GM21390 (cell line): ENCODE results near the gene LILRA6.
"Not testable (repeated sequence)": the region's sequence is repeated elsewhere in the genome, so short reads cannot be mapped to it uniquely, and the experiment has no call there.

Source experiments
- ATAC-seq: cut with Tn5 transposase; IDR thresholded peaks from one replicate; pipeline ENCODE4 v1.9.1; 2021; ENCODE audit not compliant: unreplicated experiment

The LILRA6 gene

DNA sequence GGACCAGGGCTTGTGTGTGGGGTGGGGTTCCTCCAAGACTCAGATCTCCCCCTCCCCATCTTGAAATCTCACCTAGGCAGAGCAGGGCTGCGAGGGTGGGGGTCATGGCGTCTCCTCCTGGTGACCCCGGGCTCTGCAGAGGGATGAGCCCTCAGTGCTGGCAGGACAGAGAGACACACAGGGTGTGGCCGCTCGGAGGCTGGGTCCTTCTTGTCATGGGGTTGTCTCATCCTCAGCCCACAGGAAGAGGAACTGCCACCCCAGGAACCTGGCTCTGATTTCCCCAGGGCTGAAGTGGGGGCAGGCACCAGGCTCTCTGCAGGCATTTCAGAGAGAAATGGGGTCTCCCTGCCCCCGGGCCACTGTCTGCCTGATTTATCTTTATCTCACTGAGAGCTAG lies at the start of gene LILRA6:
Gene LILRA6, minus strand, starts transcription at position 145 of the 400 bp plus-strand sequence.
- not testable (repeated sequence) for ATAC-seq

DNA sequence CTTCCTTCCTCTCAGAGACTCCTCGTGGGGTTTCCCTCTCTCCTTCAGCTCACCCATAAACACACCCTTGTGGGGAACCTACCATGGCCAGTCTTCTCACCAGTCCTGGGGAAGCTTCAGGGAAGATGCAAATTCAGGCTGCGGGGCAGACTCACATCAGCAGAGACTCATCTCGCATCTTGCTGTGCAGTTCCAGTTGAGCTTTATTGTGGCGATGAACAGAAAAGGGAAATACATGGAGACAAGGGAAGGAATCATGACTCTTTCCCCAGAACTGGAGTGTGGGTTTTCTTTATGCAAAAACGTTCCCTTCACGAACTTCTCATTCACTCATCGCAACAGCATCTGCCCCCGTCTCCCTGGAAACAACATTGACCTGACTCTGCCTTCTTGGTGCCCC lies 46.6 kb upstream of the LILRA6 start:
- ATAC-seq, result not testable (repeated sequence)

DNA sequence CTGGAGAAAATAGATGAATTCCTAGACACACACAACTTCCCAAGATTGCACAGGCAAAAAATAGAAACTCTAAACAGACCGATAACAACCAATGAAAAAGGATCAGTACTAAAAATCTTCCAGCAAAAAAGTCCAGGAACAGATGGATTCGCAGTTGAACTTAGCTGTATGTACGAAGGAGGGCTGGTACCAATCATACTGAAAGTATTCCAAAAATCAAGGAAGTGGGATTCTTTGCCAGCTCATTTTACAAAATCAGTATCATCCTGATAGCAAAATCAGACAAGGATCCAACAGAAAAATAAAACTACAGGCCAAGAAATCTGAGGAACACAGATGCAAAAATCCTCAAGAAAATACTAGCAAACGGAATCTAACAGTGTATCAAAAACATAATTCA lies 44.9 kb upstream of the LILRA6 start:
- no peak for ATAC-seq

DNA sequence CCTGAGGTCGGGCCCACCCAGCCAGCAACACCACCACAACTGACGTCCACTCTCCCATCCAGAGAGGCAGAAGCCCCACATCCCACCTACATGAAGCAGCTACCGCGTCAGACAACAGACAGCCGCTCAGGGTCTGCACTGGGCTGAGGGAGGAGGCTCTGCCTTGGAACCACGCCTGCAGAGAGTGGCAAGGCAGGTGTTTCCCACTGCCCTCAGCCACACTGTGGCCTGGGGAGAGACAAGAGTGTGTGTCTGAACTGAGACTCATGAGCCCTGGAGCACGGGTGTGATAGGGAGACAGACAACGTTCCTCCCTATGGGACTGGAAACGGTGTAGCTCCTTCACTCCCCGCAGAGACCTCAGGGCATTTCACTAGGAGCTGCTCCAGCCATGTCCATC lies 43.7 kb upstream of the LILRA6 start:
- not testable (repeated sequence) for ATAC-seq

DNA sequence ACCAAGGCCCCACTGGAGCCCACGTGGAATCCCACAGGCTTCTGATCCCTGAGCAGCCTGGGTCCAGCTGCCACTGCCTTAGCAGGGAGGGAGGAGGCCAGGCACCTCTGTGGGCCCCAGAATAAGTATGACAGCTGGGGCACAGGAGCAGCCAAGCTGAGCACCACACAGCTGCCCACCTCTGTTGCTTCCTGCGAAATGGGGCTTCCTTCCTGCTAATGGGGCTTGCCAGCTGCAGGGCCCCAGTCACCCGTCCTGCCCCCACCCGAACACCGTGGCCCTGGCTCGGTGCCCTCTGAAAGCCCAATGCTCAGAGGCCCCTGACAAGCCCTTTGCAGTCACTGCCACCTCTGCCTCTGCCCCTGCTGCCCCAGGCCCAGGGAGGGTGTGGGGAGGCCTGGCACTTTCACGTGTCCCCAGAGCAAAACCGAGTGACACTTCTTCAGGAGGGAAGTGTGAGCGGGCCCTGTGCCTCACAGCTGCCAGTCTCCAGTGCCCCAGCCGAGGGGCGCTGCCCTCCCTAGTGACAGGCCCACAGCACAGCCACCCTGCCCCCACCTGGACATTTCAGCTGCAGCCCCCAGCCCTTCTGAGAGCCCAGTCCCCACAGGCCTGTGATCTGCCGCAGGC lies 43.0 kb upstream of the LILRA6 start:
- not testable (repeated sequence) for ATAC-seq

DNA sequence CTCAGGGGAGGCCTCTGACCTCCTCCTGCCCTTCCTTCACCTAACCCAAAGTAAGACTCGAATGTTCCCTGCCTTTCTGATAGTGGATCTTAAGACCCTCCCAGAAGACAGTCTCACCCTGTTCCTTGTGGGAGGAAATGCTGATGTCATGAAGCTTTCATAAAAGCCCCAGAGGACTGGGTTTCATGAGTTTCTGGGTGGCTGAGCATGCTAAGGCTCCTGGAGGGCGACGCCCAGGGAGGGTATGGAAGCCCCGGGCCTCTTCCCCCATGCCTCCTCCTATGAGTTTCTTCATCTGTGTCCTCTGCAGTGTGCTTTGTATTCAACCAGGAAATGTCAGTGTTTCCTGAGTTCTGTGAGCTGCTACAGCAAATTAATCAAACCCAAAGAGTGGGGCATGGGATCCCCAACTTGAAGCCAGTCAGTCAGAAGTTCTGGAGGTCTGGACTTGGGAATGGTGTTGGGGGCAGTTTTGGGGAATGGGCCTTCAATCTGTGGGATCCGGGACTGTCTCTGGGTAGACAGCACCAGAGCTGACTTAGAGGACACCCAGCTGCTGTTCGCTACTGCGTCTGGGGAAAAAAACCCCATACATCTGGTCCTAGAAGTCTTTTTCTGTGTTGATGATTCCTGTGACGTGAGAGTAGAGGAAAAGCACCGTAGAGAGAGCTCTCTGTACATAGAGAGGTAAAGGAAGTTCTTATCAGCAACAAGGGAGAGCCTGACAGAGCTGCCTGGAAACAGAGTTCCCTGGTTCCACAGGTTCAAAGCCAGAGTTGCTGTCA lies 40.3 kb upstream of the LILRA6 start:
- no peak for ATAC-seq

DNA sequence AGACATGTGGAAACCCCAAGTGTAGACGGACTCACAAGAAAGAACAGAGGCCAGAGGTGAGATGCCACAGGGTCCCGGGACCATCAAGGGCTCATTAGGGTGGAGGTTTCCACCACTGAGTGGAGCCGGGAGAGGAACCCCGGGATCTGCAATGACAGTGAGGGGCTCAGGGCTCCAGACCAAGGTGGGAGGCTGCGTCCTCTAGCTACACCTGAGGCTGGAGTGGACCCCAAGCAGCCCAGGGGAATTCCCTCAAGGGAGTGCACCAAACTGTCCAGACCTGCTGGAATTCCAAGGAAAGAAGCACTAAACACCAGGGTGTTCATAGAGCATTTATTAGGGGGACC lies 39.1 kb upstream of the LILRA6 start:
- not testable (repeated sequence) for ATAC-seq

DNA sequence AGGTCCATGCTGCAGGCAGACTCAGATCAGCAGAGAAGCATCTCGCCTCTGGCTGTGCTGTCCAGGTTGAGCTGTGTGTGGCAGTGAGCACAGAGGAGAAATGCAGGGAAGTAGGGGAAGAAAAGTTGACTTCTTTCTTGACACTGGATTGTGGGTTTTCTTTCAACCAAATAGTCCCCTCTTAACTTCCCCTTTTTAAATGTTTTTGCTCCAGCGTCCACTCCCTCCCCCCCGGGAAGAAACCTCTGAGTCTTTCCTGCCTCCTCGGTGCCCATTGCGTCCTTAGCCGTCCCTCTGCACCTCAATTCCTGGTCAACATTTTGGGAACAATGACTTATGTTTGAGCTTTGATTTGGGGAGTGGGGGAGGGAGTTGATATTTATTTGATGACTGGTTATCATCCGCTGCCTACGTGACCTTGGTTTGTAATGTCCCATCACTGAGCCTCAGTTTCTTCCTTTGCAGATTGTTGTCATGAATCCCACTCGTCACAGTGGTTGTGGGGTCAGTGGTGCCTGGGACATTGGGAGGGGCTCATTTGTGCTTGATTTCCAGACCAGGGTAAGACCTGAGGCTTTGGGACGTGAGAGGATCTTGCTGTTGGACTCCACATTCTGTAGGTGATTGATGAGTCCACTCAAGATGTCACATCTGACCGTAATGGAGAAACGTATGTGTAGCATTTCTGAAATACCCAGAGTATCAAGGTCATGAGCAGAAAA lies 38.6 kb upstream of the LILRA6 start, which contains the start of gene LILRB2:
Gene LILRB2, minus strand, starts transcription at position 104 of the 722 bp plus-strand sequence. CDS start 614 bp downstream, outside the sequence.
- ATAC-seq, result no peak

DNA sequence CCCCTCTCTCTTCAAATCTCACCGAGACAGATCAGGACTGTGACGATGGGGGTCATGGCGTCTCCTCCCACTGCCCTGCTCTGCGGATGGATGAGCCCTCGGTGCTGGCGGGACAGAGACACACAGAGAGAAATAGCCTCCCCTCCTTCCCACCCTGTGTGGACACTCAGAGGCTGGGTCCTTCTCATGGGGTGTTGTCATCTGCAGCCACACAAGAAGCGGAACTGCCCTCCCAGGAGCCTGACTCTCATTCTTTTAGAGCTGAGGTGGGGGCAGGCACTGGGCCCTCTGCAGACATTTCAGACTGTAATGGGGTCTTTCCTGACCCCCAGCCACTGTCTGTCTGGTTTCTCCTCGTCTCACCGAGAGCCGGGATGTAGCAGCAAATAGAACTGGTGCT lies 37.9 kb upstream of the LILRA6 start:
- ATAC-seq, result not testable (repeated sequence)

DNA sequence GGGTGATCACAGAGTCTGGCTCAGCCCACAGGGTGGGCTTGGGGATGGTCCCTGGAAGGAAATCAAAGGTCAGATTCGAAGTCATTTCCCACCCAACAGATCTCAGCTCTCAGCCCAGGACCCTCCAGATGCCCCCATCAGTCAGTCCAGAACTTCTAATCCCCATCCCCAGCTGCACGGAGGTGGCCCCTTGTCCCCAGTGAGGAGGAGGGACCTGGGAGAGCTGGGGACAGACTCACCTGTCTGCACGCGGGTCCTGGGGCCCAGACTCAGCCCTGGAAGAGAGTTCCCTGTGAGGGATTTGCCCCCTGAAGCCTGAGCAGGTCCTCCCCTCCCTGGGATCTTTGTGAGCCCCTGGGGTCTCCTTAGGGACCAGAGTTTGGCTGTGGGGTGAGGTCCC lies 37.4 kb upstream of the LILRA6 start:
- not testable (repeated sequence) for ATAC-seq

DNA sequence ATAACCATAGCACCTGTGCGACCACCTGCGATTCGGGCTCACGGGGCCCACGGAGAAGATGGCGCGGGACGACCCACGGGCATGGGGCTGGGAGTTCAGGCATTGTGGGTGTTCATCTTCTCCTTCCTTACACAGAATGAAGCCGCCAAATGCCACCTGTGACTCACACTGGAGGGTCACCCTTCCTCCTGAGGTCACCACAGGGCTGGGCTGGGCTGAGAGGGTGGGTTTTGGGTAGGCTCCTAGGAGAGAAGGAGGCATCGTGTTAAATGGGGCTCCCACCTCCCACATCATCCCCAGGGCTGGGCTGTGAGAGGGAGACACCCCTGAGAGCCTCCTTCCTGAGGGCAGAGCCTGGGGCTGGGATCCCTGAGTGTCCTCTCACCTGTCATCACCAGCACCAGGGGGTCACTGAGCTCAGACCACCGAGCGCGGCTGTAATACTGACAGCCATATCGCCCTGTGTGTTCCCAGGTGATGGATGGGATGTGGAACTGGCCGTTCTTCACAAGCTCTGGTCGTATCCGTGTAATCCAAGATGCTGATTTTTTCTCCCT lies 36.9 kb upstream of the LILRA6 start:
- no peak for ATAC-seq

DNA sequence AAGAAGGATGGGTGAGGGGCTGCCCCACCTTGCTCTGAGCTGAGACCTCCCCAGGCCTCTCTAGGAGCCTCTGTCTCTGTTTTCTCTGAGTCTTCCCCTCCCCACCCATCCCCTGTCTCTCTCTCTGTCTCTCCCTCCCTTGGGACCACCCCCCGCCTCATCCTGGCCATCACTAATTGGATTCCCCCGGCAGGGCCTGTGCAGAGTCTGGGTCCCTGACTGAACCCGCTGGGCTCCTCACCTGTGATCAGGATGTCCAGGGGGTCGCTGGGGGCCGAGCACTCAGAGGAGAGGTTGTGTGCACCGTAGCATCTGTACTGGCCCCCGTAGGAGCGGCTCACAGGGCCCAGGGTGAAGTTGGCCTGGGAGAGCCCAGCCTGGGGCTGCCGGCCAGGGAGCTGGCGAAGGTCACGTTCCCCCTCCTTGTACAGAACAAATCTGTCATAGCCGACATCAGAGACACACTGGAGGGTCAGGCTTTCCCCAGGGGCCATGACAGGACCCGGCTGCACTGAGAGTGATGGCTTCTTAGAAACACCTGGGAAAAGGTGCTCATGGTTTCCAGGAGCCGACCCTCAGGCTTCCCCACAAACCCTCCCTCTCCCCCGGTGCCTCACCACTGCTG lies 36.1 kb upstream of the LILRA6 start:
- ATAC-seq, result not testable (repeated sequence)

DNA sequence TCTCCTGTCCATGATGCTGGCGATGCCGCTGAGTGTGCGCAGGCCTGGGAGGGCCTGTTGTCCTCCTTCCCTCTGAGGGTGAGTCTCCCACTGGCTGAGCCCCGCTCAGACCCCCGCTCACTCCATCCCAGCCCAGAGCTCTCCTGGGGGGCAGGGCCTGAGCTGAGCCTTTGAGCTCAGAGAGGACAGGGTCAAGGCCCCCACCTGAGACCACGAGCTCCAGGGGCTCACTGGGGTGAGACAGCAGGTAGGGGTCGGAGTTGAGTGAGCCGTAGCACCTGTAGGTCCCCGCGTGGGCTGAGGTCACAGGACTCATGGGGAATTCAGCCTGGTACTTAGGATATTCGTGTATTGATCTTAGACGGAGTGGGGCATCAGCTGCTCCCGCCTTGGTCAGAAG lies 35.5 kb upstream of the LILRA6 start:
- not testable (repeated sequence) for ATAC-seq

DNA sequence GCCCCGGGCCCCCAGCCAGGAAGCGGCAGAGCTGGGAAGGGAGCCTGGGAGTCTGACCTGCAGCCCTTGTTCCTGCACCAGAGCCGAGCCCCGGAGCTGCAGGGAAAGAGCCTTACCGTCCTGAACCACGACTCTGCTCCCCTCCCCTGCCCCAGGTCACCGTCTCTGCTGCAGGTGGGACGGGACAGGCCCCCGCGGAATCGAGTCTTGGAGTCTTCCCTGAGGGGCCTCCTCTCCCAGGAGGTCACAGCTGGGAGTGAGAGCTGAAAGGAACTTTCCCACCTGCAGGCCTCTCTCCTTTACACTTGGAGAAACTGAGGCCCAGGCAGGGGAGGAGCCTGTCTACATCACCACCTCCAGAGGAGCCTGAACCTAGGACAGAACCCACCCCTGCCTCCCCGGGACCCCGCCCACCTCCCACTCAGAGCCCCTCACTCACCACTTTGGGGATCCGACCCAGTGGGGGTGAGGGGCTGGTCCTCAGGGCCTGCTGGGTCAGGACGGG lies 34.6 kb upstream of the LILRA6 start:
- ATAC-seq, result not testable (repeated sequence)

DNA sequence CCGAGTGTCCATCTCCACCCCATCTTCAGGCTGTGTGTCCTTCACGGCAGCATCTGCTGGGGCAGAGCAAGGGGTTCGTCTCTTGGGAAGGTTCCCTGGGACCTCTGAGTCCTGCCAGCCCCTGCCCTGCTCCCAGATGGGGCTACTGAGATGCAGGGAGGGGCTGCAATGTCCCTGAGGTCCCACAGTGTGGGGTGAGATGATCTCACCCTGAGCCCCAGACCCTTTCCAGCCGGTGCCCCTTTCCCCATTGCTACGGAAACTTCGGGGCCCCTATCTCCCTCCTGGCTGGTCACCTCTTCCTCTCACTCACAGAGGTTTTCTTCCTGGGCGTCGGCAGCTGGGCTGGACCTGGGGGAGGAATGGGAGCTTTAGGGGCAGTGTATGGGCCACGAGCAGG lies 33.4 kb upstream of the LILRA6 start:
- ATAC-seq, result no peak

DNA sequence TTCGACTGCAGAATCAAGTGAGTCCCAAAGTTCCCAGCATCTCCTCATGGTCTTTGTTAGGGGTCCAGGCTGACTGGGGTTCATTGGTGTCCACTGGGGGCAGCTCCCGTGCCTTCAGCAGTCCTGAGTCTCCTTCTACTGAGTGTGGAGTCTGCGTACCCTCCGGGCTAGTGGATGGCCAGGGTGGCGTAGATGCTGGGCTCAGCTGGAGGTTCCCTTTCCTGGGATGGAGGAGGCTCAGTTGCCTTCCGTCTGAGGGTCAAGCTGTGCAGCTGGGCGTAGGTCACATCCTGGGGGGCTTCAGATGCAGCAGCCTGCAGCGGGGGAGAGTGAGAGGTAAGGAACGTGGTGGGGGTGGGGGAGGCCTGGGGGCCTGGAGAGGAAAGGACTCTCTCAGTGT lies 31.9 kb upstream of the LILRA6 start:
- not testable (repeated sequence) for ATAC-seq

DNA sequence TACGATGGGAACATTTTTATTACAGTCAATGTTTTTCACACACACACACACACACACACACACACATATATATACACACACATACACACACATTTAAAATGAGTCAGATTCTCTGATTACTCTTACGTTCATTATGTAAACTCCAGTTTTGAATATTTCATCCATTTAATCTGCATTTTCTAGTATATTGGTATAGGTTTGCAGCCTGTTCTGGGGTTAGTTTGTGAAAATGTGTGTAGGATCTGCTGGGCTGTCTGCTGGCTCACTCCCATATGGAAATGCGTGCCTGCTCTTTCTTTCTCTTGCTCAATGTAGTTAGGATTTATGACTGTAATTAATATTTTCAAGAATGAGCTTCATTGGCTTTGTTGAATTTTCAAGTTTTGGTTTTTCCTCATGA lies 31.2 kb upstream of the LILRA6 start:
- ATAC-seq, result no peak

DNA sequence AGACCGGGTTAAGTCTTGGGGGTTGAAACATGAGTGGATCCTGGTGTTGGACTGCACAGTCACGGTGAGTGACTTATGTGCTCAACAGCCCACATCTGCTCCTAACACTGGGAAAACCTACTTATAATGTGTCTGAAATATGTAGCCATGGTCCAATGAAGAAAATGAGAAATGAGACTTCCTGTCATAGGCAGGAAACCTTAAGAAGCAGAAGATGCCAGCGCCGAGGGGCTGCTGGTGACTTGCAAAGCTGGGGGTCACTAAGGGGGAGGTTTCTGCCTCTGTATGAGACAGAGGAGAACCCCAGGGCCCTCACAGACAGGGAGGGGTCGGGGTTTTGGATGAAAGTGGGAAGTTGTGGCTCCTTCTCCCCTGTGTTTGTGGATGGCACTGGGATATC lies 29.6 kb upstream of the LILRA6 start:
- not testable (repeated sequence) for ATAC-seq

DNA sequence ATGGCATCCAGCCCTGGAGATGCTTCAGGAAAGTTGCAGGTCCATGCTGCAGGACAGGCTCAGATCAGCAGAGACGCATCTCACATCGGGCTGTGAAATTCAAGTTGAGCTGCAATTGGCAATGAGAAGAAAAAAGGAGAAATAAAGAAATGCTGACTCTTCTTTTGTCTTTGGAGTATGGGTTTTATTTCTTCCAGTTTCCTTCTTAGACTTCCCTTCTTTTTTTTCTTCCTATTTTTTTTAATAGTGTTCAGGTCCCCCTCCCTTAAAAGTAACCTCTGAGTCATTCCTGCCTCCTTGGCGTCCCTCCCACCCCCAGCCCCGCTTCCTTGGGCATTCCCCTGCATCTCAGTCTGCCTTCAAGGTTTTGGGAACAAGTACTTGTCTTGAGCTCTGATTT lies 29.0 kb upstream of the LILRA6 start:
- ATAC-seq, result not testable (repeated sequence)

DNA sequence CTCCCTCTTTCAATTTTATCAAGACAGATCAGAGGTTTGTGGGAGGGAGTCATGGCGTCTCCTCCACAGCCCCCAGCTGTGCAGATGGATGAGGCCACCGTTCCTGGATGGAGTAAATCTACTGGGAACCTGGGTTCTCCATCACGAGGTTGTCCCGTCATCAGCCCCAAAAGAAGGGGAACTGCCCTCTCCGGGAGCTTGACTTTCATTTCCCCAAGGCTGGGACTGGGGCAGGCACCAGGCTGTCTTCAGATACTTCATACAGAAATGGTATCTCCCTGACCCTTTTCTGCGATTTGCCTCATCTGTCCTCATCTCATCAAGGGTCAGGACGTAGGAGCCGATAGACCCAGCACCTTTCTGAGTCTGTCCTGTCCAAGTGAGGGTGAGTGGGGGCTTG lies 28.5 kb upstream of the LILRA6 start:
- no peak for ATAC-seq

DNA sequence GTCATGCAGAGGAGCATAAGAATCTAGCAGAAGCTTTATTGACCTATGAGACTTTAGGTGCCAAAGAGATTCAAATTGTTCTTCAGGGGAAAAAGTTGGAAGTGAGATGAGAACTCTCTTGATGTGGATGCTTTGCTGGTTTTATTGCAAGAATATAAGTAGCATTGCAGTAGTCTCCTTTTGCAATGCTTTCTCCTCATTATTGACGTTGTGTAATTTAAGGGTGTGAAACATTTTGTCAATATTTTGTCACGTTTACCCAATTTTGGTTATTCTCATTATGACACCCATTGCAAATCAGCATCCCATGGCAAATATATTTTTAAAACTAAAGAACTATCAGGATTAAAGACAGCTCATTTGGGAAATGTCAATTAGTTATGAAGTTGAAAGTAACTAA lies 26.3 kb upstream of the LILRA6 start:
- ATAC-seq, result no peak
